ENCODE measurements around the gene ULK3.

GRCh38 chr15:74851960-74852359 lies 9.0 kb upstream of the ULK3 start:
- TF ChIP-seq, protein P1, sequence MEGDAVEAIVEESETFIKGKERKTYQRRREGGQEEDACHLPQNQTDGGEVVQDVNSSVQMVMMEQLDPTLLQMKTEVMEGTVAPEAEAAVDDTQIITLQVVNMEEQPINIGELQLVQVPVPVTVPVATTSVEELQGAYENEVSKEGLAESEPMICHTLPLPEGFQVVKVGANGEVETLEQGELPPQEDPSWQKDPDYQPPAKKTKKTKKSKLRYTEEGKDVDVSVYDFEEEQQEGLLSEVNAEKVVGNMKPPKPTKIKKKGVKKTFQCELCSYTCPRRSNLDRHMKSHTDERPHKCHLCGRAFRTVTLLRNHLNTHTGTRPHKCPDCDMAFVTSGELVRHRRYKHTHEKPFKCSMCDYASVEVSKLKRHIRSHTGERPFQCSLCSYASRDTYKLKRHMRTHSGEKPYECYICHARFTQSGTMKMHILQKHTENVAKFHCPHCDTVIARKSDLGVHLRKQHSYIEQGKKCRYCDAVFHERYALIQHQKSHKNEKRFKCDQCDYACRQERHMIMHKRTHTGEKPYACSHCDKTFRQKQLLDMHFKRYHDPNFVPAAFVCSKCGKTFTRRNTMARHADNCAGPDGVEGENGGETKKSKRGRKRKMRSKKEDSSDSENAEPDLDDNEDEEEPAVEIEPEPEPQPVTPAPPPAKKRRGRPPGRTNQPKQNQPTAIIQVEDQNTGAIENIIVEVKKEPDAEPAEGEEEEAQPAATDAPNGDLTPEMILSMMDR (IDR thresholded peaks at IDR 0.05; ENCODE audit: insufficient read depth, low read length), result no peak
- TF ChIP-seq GABPA (IDR thresholded peaks at IDR 0.05; ENCODE audit: low read depth) (no peak), POLR2AphosphoS5 (IDR thresholded peaks at IDR 0.05; ENCODE audit: low read depth) (no peak), SPI1 (IDR thresholded peaks at IDR 0.05; ENCODE audit: borderline replicate concordance, low read depth) (no peak)
- TF ChIP-seq, protein P2, sequence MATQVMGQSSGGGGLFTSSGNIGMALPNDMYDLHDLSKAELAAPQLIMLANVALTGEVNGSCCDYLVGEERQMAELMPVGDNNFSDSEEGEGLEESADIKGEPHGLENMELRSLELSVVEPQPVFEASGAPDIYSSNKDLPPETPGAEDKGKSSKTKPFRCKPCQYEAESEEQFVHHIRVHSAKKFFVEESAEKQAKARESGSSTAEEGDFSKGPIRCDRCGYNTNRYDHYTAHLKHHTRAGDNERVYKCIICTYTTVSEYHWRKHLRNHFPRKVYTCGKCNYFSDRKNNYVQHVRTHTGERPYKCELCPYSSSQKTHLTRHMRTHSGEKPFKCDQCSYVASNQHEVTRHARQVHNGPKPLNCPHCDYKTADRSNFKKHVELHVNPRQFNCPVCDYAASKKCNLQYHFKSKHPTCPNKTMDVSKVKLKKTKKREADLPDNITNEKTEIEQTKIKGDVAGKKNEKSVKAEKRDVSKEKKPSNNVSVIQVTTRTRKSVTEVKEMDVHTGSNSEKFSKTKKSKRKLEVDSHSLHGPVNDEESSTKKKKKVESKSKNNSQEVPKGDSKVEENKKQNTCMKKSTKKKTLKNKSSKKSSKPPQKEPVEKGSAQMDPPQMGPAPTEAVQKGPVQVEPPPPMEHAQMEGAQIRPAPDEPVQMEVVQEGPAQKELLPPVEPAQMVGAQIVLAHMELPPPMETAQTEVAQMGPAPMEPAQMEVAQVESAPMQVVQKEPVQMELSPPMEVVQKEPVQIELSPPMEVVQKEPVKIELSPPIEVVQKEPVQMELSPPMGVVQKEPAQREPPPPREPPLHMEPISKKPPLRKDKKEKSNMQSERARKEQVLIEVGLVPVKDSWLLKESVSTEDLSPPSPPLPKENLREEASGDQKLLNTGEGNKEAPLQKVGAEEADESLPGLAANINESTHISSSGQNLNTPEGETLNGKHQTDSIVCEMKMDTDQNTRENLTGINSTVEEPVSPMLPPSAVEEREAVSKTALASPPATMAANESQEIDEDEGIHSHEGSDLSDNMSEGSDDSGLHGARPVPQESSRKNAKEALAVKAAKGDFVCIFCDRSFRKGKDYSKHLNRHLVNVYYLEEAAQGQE (IDR thresholded peaks at IDR 0.05; ENCODE audit: insufficient replicate concordance, low read depth), result no peak
